ENCODE measurements around the gene PCBD1.

PCBD1 gene

GRCh38 chr10:70934701-70935100, 46.3 kb upstream of the PCBD1 start:
- TF ChIP-seq FOXM1 (IDR thresholded peaks at IDR 0.05; ENCODE audit: borderline replicate concordance, low read depth) = no peak
- no peak for TF ChIP-seq CREB1 (IDR thresholded peaks at IDR 0.05; ENCODE audit: low read depth)
- no peak for TF ChIP-seq EP300 (IDR thresholded peaks at IDR 0.05; ENCODE audit: borderline replicate concordance)
- no peak for TF ChIP-seq NFIC (IDR thresholded peaks at IDR 0.05)
- TF ChIP-seq YY1 (IDR thresholded peaks at IDR 0.05; ENCODE audit: low read depth) = no peak
- TF ChIP-seq TCF12 (IDR thresholded peaks at IDR 0.05; ENCODE audit: low read depth) = no peak
- no peak for TF ChIP-seq TAF1 (IDR thresholded peaks at IDR 0.05; ENCODE audit: low read depth)
- no peak for TF ChIP-seq CEBPB (IDR thresholded peaks at IDR 0.05)
- no peak for TF ChIP-seq REST (IDR thresholded peaks at IDR 0.05; ENCODE audit: low read depth)
- no peak for TF ChIP-seq ZBTB7A (IDR thresholded peaks at IDR 0.05; ENCODE audit: low read depth)
- TF ChIP-seq USF1 (IDR thresholded peaks at IDR 0.05) = no peak
- no peak for TF ChIP-seq RAD21 (IDR thresholded peaks at IDR 0.05; ENCODE audit: low read depth)
- TF ChIP-seq TEAD4 (IDR thresholded peaks at IDR 0.05) = no peak
- no peak for TF ChIP-seq MAX (IDR thresholded peaks at IDR 0.05)
- no peak for TF ChIP-seq EGR1 (IDR thresholded peaks at IDR 0.05)

- no peak for TF ChIP-seq TCF12 (IDR thresholded peaks at IDR 0.05; ENCODE audit: low read depth)
- TF ChIP-seq ZBTB7A (IDR thresholded peaks at IDR 0.05; ENCODE audit: low read depth) = no peak
- no peak for TF ChIP-seq EGR1 (IDR thresholded peaks at IDR 0.05)
- no peak for TF ChIP-seq CEBPB (IDR thresholded peaks at IDR 0.05)
- TF ChIP-seq TEAD4 (IDR thresholded peaks at IDR 0.05) = no peak
- TF ChIP-seq MAX (IDR thresholded peaks at IDR 0.05) = no peak
- no peak for TF ChIP-seq NFIC (IDR thresholded peaks at IDR 0.05)
- TF ChIP-seq FOXM1 (IDR thresholded peaks at IDR 0.05; ENCODE audit: borderline replicate concordance, low read depth) = no peak
- no peak for TF ChIP-seq USF1 (IDR thresholded peaks at IDR 0.05)
- no peak for TF ChIP-seq EP300 (IDR thresholded peaks at IDR 0.05; ENCODE audit: borderline replicate concordance)
- no peak for TF ChIP-seq CREB1 (IDR thresholded peaks at IDR 0.05; ENCODE audit: low read depth)
- no peak for TF ChIP-seq YY1 (IDR thresholded peaks at IDR 0.05; ENCODE audit: low read depth)
- no peak for TF ChIP-seq RAD21 (IDR thresholded peaks at IDR 0.05; ENCODE audit: low read depth)
- TF ChIP-seq TAF1 (IDR thresholded peaks at IDR 0.05; ENCODE audit: low read depth) = no peak
Measured at GRCh38 chr10:70932392-70933196, 44.2 kb upstream of the PCBD1 start.

- TF ChIP-seq REST (IDR thresholded peaks at IDR 0.05; ENCODE audit: low read depth) (no peak), CREB1 (IDR thresholded peaks at IDR 0.05; ENCODE audit: low read depth) (no peak), USF1 (IDR thresholded peaks at IDR 0.05) (no peak)
Measured at GRCh38 chr10:70931168-70931815, 42.9 kb upstream of the PCBD1 start.

GRCh38 chr10:70930263-70931000, 42.1 kb upstream of the PCBD1 start:
- TF ChIP-seq NFIC (IDR thresholded peaks at IDR 0.05) = no peak

GRCh38 chr10:70928140-70928539, 39.8 kb upstream of the PCBD1 start:
- TF ChIP-seq EGR1 (IDR thresholded peaks at IDR 0.05) (no peak), NFIC (IDR thresholded peaks at IDR 0.05) (no peak), TEAD4 (IDR thresholded peaks at IDR 0.05) (no peak), CREB1 (IDR thresholded peaks at IDR 0.05; ENCODE audit: low read depth) (no peak), EP300 (IDR thresholded peaks at IDR 0.05; ENCODE audit: borderline replicate concordance) (no peak), CEBPB (IDR thresholded peaks at IDR 0.05) (no peak), REST (IDR thresholded peaks at IDR 0.05; ENCODE audit: low read depth) (no peak), TAF1 (IDR thresholded peaks at IDR 0.05; ENCODE audit: low read depth) (no peak), FOXM1 (IDR thresholded peaks at IDR 0.05; ENCODE audit: borderline replicate concordance, low read depth) (no peak), TCF12 (IDR thresholded peaks at IDR 0.05; ENCODE audit: low read depth) (no peak), YY1 (IDR thresholded peaks at IDR 0.05; ENCODE audit: low read depth) (no peak), RAD21 (IDR thresholded peaks at IDR 0.05; ENCODE audit: low read depth) (no peak), USF1 (IDR thresholded peaks at IDR 0.05) (no peak), MAX (IDR thresholded peaks at IDR 0.05) (no peak)
